Measurements from ENCODE around the gene LGALS1.

Gene LGALS1

DNA sequence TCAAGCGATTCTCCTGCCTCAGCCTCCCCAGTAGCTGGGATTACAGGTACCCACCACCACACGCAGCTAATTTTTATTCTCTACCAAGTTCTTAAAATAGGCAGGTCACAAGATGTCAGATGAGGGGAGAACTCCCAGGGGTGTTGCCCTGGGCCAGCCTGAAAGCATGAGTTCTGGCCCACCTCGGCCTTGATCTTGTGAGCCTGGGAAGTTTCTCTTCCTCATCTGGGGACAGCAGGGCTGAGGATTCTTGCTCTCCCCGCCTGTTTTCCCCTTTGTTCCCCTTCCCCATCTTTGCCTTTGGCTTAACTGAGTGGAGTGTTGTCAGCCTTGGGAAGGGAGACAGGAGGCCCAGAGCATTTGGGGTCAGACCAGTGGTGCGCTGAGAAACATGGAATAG, 13.4 kb upstream of the LGALS1 start:
- no peak for DNase-seq (ENCODE audit: low read depth)

DNA sequence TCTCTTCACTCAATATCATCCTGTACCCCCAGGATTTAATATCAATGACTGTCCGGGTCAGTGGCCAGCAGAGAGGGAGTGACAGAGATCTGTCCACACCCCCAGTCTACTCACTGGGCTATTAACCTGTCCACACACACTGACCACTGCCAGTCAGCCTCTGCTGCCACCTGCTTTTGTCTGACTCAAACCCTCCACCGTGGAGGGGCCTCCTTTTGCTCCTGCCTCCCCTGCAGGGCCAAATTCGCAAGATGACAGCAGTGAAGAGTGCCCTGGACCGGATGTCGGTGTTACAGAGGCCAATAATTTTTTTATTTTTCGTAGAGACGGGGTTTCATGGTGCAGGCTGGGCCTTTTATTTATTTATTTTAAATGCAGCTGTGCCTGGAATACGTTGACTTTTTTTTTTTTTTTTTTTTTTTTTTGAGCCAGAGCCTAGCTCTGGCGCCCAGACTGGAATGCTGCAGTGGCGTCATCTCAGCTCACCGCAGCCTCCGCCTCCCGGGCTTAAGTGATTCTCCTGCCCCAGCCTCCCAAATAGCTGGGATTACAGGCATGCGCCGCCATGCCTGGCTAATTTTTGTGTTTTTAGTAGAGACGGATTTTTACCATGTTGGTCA, 11.8 kb upstream of the LGALS1 start:
- DNase-seq (ENCODE audit: low read depth) = no peak

DNA sequence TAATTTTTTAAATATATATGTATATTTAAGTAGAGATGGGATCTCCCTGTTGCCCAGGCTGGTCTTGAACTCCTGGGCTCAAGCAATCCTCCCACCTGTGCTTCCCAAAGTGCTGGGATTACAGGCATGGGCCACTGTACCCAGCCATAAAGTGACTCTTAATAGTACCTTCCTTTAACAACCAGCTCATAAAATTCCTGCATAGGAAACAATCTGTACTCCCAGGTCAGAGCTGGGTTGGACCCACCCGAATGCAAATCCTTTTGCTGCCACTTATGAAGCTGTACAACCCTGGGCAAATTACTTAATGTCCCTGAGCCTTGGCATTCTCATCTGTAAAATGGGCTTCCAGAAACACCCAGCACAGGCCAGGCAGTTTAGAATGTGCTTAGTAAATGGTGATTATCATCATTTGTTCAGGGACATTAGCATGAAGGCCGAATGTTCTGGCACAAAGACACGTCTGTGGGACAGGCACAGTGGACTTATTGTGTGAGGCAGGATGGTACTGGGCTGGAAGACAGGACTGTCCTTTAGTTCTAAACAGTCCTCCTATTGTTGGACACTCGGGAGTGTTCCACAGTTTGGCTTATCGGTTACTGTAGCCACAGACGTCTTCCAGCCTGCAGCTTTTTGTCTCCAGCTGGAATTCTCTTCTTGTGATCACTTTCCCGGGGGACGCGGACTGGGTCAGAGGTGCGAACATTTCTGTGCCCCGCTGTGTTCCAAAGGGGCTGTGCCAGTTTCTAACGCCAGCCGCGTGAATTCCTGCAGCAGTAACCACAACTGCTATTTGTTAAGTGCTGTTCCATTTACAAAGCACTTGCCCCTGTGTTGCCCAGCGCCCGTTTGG, 11.0 kb upstream of the LGALS1 start:
- DNase-seq (ENCODE audit: low read depth) = no peak

DNA sequence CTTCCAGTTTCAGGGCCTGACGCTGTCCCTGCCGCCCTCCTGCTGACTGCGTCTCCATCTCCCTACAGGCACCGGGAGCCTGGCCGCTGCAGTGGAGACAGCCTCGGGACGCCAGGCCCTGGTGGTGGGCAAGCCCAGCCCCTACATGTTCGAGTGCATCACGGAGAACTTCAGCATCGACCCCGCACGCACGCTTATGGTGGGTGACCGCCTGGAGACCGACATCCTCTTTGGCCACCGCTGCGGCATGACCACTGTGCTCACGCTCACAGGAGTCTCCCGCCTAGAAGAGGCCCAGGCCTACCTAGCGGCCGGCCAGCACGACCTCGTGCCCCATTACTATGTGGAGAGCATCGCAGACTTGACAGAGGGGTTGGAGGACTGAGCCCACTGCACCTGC, 9.9 kb upstream of the LGALS1 start:
- no peak for DNase-seq (ENCODE audit: low read depth)

DNA sequence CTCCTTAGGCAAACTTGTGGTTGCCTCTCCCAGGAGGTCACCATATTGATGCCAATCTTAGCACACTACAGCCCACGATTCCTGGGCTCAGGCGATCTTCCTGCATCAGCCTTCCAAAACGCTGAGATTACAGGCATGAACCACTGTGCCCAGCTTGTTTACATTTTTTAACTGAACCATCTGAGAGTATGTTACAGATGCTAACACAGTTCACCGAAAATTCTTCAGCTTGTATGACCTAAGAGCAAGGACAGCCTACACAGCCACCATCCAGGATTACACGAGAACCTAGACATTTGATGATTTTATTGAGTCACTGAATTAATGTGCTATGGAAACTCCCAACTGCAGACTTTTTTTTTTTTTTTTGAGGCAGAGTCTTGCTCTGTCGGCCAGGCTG, 5.8 kb upstream of the LGALS1 start:
- no peak for DNase-seq (ENCODE audit: low read depth)

DNA sequence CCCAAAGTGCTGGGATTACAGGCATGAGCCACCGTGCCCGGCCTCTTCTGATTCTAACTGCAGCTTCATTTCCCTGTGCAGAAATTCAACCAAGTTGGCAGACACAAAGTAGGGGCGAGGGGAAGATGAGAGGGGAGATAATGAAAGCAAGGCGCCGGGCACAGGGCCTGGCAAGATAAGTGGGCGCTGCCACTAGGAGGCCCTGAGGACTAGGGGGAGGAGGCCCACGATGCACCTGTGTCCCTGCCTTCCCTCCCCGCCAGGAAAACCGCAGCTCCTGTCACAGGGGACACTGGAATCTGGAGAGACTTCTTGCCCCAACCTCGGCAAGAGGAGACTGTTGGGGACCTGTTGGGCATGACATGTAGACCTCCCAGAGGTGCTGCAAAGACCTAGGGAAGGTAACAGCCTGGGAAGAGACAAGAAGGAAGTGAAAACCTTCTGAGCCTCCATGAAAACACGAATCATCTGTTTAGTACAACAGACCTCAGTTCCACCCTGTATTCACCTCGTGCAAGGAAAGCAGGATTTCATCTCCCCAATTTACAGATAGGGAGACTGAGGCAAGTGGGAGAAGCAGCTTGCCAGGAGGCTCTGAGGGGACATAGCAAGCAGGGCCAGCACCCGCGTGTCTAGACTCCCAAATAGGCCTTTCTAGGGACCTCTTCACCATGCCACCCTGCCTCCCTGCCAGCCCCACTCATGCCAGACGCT, 3.1 kb upstream of the LGALS1 start:
- no peak for DNase-seq (ENCODE audit: low read depth)

DNA sequence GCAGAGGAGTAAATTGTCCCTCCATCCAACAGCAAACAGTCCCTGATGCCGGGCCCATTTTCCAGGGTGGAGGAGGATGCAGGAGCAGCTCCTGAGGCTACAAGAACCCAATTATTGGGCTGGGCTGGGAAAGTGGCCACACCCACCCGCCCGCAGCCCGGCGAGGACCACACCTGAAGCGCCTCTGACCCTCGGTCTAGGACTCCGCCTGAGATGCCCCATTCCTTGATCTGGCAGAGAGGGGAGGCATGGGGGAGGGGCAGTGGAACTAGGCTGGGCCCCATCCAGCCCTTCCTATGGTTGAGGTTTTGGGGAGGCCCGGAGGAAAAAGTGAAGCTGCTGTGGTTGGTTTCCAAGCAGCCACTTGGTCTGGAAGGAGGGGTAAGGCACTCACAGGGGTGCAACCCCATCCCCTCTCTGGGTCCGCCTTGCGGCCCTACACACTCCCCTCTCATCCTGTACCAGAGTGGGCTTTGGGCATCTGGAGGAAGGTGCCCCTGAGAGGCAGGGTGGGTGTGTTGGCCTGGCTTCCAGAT, 2.4 kb upstream of the LGALS1 start:
- no peak for DNase-seq (ENCODE audit: low read depth)

DNA sequence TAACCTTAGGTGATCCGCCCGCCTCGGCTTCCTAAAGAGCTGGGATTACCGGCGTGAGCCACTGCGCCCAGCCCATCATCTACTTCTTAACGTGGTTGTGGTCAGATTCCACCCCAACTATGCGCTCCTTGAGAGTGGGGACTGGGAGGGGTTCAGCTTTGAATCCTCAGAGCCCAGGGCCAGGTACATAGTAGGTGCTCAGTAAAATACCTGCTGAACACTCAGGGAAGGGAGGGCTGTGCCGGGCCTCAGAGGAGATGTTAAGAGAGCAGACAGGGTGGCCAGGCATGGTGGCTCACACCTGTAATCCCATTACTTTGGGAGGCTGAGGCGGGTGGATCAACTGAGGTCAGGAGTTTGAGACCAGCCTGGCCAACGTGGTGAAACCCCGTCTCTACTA, 1.2 kb upstream of the LGALS1 start:
- DNase-seq (ENCODE audit: low read depth) = no peak

DNA sequence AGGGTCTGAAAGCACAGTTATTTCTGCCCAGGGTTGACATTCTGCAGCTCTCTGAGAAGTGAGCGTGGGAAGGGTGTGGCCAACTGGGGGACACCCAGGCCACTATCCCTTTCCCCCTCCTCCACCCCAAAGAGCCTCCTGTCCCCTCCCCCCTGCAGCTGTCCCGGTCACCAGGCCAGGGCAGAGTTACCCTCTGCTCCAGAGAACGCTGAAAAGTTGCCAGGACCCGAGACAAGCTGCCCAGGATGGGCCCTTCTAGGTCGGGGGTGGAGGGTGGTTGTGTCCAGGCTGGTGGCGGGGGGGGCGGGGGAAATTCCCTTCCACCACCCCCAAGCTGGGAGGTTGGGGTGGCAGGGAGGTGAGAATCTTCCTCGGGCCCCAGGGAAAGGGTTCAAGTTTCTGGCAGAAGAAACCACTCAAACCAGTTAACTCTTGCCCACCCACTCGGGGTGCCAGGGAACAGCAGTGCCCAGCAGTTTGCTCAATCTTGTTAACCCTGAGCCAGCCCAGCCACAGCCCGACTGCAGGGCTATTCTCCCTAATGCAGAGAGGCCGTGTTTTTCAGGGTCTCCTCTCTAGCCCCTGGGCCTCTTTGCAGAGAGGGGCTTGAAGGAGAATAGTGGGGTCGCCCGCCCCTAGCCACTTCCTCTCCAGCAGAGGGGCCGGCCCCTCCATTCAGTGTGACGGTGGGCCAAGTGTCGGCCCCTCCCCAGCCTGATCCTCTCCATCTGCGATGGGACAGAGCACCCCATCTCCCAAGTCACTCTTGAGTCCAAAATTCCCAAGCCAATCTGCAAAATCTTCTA, 697 bp downstream of the LGALS1 start:
- DNase-seq (ENCODE audit: low read depth) = no peak

DNA sequence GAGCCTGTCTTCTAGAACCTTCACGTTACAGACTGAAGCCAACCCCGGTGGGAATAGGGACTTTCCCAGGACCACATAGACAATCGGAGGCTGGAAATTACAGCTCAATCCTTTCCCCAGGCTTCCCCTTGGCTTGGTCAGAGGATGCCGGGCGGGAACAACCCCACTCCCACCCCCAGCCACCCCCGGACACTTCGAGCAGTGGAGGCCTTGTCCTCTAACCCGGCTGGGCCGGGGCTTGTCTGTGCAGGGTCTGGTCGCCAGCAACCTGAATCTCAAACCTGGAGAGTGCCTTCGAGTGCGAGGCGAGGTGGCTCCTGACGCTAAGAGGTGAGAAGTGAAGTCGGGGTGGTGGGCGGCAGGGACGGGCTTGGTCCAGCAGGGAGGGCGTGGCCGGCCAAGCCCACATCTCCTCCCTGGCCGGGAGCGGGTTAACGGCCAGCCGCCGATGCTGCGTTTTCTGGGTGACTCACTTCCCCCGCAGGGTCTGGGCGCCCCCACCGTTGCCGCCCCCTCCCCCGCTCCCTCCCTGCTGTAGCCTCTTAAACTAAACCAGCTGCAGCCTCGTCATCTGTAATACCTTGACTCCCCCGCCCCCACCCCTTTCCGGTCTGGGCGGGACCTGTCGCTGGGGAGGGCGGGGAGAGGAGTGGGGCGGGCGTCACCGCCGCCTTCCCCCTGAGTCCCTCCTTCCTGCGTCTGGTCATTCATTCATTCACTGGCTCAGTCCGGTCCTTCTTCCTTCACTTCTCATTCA, 1.5 kb downstream of the LGALS1 start:
- peak; percentile 82 for DNase-seq (ENCODE audit: low read depth)

DNA sequence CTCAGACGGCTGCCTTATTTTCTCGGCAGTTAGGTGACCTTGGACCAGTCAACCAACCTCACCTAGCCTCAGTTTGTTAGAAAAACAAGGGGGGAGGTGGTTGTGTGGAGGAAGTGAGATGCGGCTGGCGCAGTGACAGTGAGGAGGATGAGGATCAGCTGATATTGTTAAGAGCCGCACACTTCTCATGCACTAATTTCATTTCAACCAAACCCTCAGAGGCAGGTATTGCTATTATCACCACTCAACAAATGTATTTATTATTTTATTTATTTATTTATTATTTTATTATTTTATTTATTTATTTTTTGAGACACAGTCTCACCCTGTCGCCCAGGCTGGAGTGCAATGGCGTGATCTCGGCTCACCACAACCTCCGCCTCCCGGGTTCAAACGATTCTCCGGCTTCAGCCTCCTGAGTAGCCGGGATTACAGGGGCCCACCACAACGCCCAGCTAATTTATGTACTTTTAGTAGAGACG, 2.1 kb downstream of the LGALS1 start:
- no peak for DNase-seq (ENCODE audit: low read depth)

DNA sequence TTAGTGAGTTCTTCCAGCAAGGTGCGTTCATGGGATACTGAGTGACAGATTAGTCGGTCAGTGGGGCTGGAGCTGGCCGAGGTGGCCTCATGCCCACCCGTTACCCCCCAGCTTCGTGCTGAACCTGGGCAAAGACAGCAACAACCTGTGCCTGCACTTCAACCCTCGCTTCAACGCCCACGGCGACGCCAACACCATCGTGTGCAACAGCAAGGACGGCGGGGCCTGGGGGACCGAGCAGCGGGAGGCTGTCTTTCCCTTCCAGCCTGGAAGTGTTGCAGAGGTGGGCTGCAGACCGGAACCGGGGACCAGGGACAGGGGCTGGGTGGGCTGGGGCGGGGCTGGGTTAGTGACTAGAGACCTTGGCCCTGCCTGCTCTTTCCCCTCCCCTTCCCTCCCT, 2.9 kb downstream of the LGALS1 start:
- no peak for DNase-seq (ENCODE audit: low read depth)

DNA sequence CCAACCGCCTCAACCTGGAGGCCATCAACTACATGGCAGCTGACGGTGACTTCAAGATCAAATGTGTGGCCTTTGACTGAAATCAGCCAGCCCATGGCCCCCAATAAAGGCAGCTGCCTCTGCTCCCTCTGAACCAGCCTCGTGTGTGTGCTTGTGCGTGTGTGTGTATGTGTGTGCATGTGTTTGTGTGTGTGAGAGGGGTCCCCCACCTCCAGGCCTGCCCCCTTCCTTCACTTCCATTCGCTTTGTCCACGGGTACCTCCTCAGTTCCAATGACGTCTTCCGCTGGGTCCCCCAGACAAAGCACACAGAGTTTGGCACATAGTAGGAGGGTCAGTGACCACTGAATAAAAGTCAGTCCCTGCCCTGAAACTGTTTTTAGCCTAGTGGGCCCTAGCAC, 4.2 kb downstream of the LGALS1 start:
- no peak for DNase-seq (ENCODE audit: low read depth)

DNA sequence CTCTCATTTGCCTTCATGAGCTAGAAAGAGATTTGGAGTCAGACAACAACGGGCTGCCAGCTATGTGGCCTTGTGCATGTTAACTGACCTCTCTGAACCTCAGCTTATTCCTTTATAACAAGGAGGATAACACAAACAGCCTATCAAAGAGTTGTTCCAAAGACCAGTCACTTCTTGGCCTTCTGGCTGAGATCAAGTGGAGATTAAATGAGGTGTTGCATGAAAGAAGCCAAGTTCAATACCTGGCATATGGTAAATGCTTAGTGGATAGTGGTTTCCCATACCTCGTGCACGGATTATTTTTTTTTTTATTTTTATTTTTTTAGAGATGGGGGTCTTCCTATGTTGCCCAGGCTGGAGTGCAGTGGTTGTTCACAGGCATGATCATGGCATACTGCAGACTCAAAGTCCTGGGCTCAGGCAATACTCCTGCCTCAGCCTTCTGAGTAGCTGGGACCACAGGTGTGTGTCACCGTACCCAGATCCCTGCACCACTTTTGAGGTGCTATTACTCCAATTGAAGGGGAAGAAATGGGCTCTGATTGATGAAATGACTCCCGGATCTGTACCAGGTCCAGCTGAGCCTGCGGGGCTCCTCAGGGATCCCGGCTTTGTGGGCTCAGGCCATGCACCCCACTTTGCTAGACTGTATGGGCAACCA, 4.9 kb downstream of the LGALS1 start:
- DNase-seq (ENCODE audit: low read depth) = no peak

DNA sequence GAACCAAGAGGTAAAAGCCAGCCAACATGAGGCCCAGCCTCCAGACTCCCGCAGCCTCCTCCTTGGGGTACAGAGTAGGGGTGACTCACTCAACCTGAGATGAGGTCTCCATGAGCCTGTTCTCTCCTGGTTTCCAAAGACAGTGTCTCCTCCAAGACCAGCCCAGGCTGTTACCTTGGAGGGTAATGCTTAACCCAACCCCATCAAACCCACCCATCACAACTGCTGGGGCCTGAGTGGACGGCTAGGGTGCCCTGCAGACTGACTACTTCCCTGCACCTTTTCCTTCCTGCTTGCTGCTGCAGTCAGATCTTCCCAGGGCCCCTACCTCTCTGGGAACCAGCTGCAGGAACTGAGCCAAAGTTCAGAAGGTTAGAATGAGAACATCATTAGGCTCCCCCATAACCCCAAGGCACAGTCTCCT, 5.6 kb downstream of the LGALS1 start:
- DNase-seq (ENCODE audit: low read depth) = no peak

DNA sequence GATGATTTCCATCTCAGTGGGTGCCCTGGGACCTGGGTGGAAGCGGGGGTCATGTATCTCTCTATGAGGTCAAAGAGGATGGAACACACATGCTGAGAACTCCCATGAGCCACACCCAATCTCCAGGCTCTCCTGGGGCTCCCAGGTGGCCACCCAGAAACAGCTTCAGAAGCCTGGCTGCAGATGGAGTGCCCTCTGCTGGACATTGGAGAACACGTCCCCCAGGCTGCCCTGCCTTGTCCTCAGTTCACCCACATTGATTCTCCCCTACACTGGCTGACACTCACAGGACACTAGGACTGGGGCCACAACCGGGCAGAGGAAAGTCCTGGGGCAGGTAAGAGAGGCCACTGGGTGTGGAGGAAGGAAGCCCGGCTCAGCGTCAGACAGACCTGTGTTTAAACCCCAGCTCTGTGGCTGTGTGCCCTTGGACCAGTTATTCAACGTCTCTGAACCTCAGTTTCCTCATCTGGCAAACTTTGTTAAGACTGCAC, 6.2 kb downstream of the LGALS1 start:
- peak; percentile 49 for DNase-seq (ENCODE audit: low read depth)

DNA sequence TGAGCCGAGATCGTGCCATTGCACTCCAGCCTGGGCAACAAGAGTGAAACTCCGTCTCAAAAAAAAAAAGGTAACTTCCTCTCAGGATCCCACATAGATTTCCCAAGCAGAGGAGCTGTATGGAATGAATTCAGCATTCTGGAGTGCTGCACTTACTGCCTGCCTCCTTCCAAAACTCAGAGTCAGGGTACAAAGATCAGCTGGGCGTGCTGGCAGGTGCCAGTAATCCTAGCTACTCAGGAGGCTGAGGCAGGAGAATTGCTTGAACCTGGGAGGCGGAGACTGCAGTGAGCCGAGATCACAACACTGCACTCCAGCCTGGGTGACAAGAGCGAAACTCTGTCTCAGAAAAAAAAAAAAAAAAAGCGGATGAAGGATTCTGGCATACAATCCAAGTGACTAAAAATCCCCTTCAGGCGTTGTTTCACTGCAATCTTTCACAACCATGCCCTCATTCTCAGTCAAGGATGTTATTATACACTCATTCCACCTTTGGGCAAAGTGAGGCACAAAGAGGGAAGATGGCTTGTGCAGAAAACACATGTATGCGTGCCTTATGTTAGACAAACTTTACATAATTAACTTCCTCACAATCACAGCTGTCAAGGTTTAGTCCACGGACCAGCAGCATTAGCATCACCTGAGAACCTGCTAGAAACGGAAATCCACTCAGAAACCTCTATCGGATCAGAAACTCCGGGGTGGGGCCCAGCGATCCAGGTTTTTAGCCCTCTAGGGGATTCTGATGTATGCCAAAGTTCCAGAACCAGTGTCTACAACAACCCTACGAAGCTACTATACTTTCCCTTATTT, 9.6 kb downstream of the LGALS1 start:
- DNase-seq (ENCODE audit: low read depth) = no peak

DNA sequence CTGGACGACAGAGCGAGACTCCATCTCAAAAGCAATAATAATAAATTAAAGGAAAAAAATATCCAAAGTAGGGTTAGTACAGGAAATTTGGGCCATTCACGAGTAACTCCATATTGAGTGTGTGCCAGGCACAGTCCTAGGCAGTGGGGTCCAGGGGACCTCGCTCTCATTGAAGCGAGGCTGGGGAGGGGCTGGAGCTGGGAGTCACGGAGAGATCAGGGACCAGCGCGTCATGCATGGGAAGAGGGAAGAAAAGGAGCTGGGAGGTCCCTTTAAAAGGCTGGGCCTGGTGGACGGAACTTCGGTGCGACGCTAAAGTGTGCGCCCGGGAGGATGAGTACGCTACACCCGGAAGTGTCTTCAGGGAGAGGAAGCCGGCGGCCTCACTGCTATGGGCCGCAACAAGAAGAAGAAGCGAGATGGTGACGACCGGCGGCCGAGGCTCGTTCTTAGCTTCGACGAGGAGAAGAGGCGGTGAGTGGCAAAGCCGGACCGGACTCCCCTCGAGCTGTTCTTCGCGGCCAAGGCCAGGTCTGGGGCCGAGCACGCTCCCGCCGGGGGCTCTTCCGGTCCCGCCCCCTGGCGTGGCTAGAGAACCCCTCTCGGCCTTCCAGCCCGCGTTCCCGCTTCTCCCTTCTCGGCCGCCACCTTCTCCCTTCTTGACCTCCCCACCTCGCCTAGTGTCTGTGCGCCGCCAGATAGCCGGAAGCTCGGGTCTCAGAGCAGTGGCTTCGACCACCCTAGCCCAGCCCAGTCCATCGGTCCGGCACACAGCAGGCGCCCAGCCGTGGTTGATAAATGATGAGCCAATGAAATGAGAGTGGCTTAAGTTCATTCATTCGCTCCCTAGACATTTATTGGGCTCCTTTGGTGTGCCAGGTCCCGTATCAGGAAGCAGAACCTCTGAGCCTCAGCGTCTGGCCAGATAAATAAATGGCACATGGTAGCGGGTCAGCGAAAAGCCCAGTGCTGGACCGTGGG, 10.9 kb downstream of the LGALS1 start, which contains the start of gene NOL12:
TSS of gene NOL12 (plus strand) at position 342 of the 981 bp plus-strand sequence. CDS start at position 392, 50 bp downstream.
- peak; percentile 55 for DNase-seq (ENCODE audit: low read depth)

All from stimulated activated CD8-positive, alpha-beta memory T cell treated with anti-CD3 and anti-CD28 coated beads, Interleukin-7, amount 100 ng/mL, for 24 hours (primary cell).